ENCODE measurements around the gene RNF126.
"Not testable (repeated sequence)": the region's sequence is repeated elsewhere in the genome, so short reads cannot be mapped to it uniquely, and the experiment has no call there.

RNF126 gene

DNA sequence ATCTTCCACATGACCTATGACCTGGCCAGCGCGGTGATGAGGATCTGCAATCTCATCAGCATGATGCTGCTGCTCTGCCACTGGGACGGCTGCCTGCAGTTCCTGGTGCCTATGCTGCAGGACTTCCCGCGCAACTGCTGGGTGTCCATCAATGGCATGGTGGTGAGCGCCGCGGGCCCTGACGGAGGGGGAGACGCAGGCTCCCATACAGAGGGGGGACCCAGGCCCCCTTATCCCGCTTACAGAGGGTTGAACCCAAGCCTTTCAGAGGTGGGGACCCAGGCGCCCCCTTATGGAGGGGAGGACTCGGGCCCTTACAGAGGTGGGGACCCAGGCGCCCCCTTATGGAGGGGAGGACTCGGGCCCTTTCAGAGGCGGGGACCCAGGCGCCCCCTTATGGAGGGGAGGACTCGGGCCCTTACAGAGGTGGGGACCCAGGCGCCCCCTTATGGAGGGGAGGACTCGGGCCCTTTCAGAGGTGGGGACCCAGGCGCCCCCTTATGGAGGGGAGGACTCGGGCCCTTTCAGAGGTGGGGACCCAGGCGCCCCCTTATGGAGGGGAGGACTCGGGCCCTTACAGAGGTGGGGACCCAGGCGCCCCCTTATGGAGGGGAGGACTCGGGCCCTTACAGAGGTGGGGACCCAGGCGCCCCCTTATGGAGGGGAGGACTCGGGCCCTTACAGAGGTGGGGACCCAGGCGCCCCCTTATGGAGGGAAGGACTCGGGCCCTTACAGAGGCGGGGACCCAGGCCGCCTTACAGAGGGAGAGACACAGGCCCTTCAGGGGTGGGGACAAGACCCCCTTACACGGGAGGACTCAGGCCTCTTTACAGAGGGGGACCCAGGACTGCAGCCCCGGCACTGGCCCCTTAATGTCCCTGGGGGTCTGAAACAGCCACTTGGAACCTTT is 57.7 kb downstream of the RNF126 start:
- not testable (repeated sequence) for H3K9ac ChIP-seq; H3K4me3 ChIP-seq (IDR thresholded peaks at IDR 0.05; ENCODE audit: insufficient read depth, low read depth, low read length)

DNA sequence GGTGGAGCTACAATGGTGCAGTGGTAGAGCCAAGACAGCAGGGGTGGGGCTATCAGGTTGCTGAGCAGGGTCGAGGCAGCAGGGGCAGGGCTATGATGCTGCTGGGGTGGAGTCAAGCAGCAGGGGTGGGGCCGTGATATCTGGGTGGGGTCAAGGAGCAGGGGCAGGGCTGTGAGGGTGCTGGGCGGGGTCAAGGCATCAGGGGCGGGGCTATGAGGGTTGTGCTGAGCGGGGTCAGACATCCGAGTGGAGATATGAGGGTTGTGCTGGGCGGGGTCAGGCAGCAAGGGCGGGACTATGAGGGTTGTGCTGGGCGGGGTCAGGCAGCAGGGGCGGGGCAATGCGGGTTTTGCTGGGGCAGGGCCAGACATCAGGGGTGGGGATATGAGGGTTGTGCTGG is 58.7 kb downstream of the RNF126 start:
- H2AFZ ChIP-seq (ENCODE audit: low read depth): no peak overlapping the region
- H3K4me2 ChIP-seq: no peak overlapping the region
- H3K27ac ChIP-seq: no peak overlapping the region
- TF ChIP-seq, protein P1, sequence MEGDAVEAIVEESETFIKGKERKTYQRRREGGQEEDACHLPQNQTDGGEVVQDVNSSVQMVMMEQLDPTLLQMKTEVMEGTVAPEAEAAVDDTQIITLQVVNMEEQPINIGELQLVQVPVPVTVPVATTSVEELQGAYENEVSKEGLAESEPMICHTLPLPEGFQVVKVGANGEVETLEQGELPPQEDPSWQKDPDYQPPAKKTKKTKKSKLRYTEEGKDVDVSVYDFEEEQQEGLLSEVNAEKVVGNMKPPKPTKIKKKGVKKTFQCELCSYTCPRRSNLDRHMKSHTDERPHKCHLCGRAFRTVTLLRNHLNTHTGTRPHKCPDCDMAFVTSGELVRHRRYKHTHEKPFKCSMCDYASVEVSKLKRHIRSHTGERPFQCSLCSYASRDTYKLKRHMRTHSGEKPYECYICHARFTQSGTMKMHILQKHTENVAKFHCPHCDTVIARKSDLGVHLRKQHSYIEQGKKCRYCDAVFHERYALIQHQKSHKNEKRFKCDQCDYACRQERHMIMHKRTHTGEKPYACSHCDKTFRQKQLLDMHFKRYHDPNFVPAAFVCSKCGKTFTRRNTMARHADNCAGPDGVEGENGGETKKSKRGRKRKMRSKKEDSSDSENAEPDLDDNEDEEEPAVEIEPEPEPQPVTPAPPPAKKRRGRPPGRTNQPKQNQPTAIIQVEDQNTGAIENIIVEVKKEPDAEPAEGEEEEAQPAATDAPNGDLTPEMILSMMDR (conservative IDR thresholded peaks at IDR 0.05; ENCODE audit: low read depth, low read length): no peak
- H3K4me1 ChIP-seq (ENCODE audit: low read depth, poor library complexity, severe bottlenecking): no peaks in the 10 kb centered on the region
- no peaks in the 10 kb centered on the region for H3K36me3 ChIP-seq (ENCODE audit: insufficient read depth)
- H3K9ac ChIP-seq: no peak overlapping the region
- peaks cover 4% of the 10 kb centered on the region; the same call in 1 of the 2 replicates for H3K27me3 ChIP-seq (ENCODE audit: insufficient read depth, low read depth)
- no peaks in the 10 kb centered on the region for H4K20me1 ChIP-seq (ENCODE audit: insufficient read depth)
- no peaks in the 10 kb centered on the region for H3K79me2 ChIP-seq (ENCODE audit: insufficient read depth, low read depth)
- no peak overlapping the region for H3K4me3 ChIP-seq (IDR thresholded peaks at IDR 0.05; ENCODE audit: insufficient read depth, low read depth, low read length)

More for the DNA sequence above, 57.7 kb downstream of the RNF126 start:
- H3K27me3 ChIP-seq (ENCODE audit: insufficient read depth, low read depth); H3K4me1 ChIP-seq (ENCODE audit: low read depth, poor library complexity, severe bottlenecking); H3K79me2 ChIP-seq (ENCODE audit: insufficient read depth, low read depth); H3K27ac ChIP-seq; H3K36me3 ChIP-seq (ENCODE audit: insufficient read depth); H4K20me1 ChIP-seq (ENCODE audit: insufficient read depth): not testable (repeated sequence)
- H3K4me2 ChIP-seq: peak overlapping the region; percentile 38; the same call in 1 of the 2 replicates
- peak overlapping the region; percentile 41; the same call in 1 of the 2 replicates for H2AFZ ChIP-seq (ENCODE audit: low read depth)
- TF ChIP-seq, protein P1 (conservative IDR thresholded peaks at IDR 0.05; ENCODE audit: low read depth, low read length): peak; percentile 89

DNA sequence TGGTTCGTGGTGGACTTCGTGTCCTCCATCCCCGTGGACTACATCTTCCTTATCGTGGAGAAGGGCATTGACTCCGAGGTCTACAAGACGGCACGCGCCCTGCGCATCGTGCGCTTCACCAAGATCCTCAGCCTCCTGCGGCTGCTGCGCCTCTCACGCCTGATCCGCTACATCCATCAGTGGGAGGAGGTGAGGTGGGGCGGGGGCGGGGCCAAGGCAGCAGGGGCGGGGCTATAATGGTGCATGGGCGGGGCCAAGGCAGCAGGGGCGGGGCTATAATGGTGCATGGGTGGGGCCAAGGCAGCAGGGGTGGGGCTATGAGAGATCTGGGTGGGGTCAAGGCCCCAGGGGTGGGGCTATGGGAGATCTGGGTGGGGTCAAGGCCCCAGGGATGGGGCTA is 59.2 kb downstream of the RNF126 start:
- H3K79me2 ChIP-seq (ENCODE audit: insufficient read depth, low read depth); H3K9ac ChIP-seq; H2AFZ ChIP-seq (ENCODE audit: low read depth); H3K4me2 ChIP-seq; H3K4me1 ChIP-seq (ENCODE audit: low read depth, poor library complexity, severe bottlenecking); H3K27me3 ChIP-seq (ENCODE audit: insufficient read depth, low read depth); H3K36me3 ChIP-seq (ENCODE audit: insufficient read depth); H3K4me3 ChIP-seq (IDR thresholded peaks at IDR 0.05; ENCODE audit: insufficient read depth, low read depth, low read length); H4K20me1 ChIP-seq (ENCODE audit: insufficient read depth); H3K27ac ChIP-seq: not testable (repeated sequence)

DNA sequence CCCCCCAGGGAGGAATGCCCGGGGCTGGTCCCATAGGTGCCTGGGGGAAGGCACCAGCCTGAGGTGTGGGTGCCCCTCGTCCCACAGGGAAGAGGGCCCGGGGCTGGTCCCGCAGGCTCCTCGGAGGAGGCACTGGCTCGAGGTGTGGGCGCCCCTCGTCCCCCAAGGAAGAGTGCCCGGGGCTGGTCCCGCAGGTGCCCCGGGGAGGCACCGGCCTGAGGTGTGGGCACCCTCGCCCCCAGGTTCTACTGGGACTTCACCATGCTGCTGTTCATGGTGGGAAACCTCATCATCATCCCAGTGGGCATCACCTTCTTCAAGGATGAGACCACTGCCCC is 59.7 kb downstream of the RNF126 start:
- H3K4me3 ChIP-seq (IDR thresholded peaks at IDR 0.05; ENCODE audit: insufficient read depth, low read depth, low read length); H3K27ac ChIP-seq; H3K27me3 ChIP-seq (ENCODE audit: insufficient read depth, low read depth); H4K20me1 ChIP-seq (ENCODE audit: insufficient read depth); H3K79me2 ChIP-seq (ENCODE audit: insufficient read depth, low read depth); H3K4me1 ChIP-seq (ENCODE audit: low read depth, poor library complexity, severe bottlenecking); H3K36me3 ChIP-seq (ENCODE audit: insufficient read depth); H3K9ac ChIP-seq; H3K4me2 ChIP-seq; H2AFZ ChIP-seq (ENCODE audit: low read depth): not testable (repeated sequence)

DNA sequence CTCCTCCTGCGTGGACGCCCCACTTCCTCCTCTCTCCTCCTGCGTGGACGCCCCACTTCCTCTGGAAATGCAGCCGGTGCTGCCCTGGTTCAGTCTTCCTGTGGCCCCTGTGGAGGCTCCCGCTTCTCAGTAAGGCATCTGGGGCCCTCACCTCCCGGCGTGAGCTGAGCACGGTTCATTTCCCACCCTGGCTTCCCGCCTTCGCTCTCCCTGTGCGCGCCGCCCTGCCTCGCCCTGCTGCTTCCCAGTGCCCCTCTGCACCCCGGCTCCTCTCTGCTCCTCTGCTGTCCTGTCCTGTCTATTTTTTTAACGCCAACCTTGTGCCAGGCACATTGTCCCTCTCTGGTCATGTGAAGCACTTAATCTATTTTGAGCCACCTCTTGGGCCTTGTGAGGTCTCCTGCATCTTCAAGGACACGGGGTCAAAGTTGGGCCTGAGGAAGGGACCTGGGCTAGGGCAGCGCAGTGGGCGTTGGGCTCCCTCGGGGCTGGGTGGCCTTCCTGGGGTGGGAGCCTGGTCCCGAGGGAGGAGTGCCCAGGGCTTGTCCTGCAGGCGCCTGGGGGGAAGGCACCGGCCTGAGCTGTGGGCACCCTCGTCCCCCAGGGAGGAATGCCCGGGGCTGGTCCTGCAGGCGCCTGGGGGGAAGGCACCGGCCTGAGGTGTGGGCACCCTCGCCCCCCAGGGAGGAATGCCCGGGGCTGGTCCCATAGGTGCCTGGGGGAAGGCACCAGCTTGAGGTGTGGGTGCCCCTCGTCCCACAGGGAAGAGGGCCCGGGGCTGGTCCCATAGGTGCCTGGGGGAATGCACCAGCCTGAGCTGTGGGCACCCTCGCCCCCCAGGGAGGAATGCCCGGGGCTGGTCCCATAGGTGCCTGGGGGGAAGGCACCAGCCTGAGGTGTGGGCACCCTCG is 60.4 kb downstream of the RNF126 start:
- no peak overlapping the region for H3K9ac ChIP-seq
- H3K27me3 ChIP-seq (ENCODE audit: insufficient read depth, low read depth): peaks cover 4% of the 10 kb centered on the region; the same call in 1 of the 2 replicates
- no peak overlapping the region for H3K4me2 ChIP-seq
- TF ChIP-seq, protein P1 (conservative IDR thresholded peaks at IDR 0.05; ENCODE audit: low read depth, low read length): no peak
- H2AFZ ChIP-seq (ENCODE audit: low read depth): no peak overlapping the region
- no peaks in the 10 kb centered on the region for H3K36me3 ChIP-seq (ENCODE audit: insufficient read depth)
- H3K27ac ChIP-seq: no peak overlapping the region
- no peaks in the 10 kb centered on the region for H3K4me1 ChIP-seq (ENCODE audit: low read depth, poor library complexity, severe bottlenecking)
- no peaks in the 10 kb centered on the region for H3K79me2 ChIP-seq (ENCODE audit: insufficient read depth, low read depth)
- no peaks in the 10 kb centered on the region for H4K20me1 ChIP-seq (ENCODE audit: insufficient read depth)
- H3K4me3 ChIP-seq (IDR thresholded peaks at IDR 0.05; ENCODE audit: insufficient read depth, low read depth, low read length): no peak overlapping the region

Measured in KMS-11 (cell line).